Activated CD8-positive, alpha-beta T cell treated with anti-CD3 and anti-CD28 coated beads, Interleukin-2, amount 10 ng/mL, durations not matched to agents 7 days and 5 days (primary cell): ENCODE results near the gene PLEKHG3. TPM values are rescaled to one million over a fixed set of nuclear protein-coding genes. Genes with fewer than 3 reads are reported as not detected.
"Not testable (repeated sequence)": the region's sequence is repeated elsewhere in the genome, so short reads cannot be mapped to it uniquely, and the experiment has no call there.

Experiments
- ATAC-seq: fragments of 150-1000 bp; cut with Tn5 transposase; one replicate; pipeline ENCODE4 v1.10.0; 2021; ENCODE audit warnings: moderate library complexity
- CTCF ChIA-PET: fragments of 350-600 bp; sonication (Branson Sonifier 250); formaldehyde crosslinking; loops from one replicate; lab custom pipeline; 2021; ENCODE audit warnings: antibody characterized with exemption; lab: Charles Lee
- POLR2A ChIA-PET: fragments of 350-600 bp; sonication (Branson Sonifier 250); formaldehyde crosslinking; loops from one replicate; lab custom pipeline; 2021; ENCODE audit warnings: antibody characterized with exemption; lab: Charles Lee
- DNase-seq: peaks from one replicate; pipeline ENCODE4 v3.0.0-alpha.2; 2020
- H3K27ac Mint-ChIP-seq: one replicate; pipeline ENCODE4 v1.8.0; 2021; ENCODE audit warnings: mild to moderate bottlenecking, mixed read lengths
- H3K27me3 Mint-ChIP-seq: one replicate; pipeline ENCODE4 v1.8.0; 2021; ENCODE audit warnings: low read depth, mixed read lengths
- H3K36me3 Mint-ChIP-seq: one replicate; pipeline ENCODE4 v1.8.0; 2021; ENCODE audit warnings: low read depth, mixed read lengths
- H3K4me1 Mint-ChIP-seq: one replicate; pipeline ENCODE4 v1.8.0; 2021; ENCODE audit warnings: low read depth, mixed read lengths
- H3K4me3 Mint-ChIP-seq: one replicate; pipeline ENCODE4 v1.8.0; 2021; ENCODE audit warnings: mild to moderate bottlenecking, mixed read lengths
- H3K9me3 Mint-ChIP-seq: one replicate; pipeline ENCODE4 v1.8.0; 2022; ENCODE audit warnings: mixed read lengths; ENCODE audit not compliant: insufficient read depth
- total RNA-seq, 2 experiments: library from RNA; stranded (reverse); gene quantifications; one replicate each; pipeline ENCODE4 v1.2.3, GENCODE V29; 2021

PLEKHG3 gene
- total RNA-seq, 2 experiments from 2014 or later, result 7.3 to 7.8 TPM

- Mint-ChIP-seq H3K27me3 (peaks cover 27% of the 10 kb centered on the region), H3K9me3 (no peaks in the 10 kb centered on the region), H3K4me3 (no peak overlapping the region), H3K4me1 (peaks cover 19% of the 10 kb centered on the region), H3K36me3 (no peaks in the 10 kb centered on the region), H3K27ac (no peak overlapping the region)
- DNase-seq (no peak), ATAC-seq (no peak)
- CTCF ChIA-PET, result interaction anchor here (1.4 kb wide), 1 partner anchor 72 kb away, joined by 4 read pairs; no protein-coding TSS in a partner anchor
- POLR2A ChIA-PET, result no interaction called here
These were observed 14.9 kb upstream of the PLEKHG3 start for GRCh38 chr14:64689289-64689688.

- H3K27ac Mint-ChIP-seq, CTCF ChIA-PET, H3K9me3 Mint-ChIP-seq, H3K36me3 Mint-ChIP-seq, H3K4me3 Mint-ChIP-seq, ATAC-seq, DNase-seq, POLR2A ChIA-PET: not testable (repeated sequence)
- peaks cover 36% of the 10 kb centered on the region for H3K27me3 Mint-ChIP-seq
- H3K4me1 Mint-ChIP-seq, result peaks cover 19% of the 10 kb centered on the region
These were observed 13.6 kb upstream of the PLEKHG3 start for GRCh38 chr14:64690607-64691006.

DNA sequence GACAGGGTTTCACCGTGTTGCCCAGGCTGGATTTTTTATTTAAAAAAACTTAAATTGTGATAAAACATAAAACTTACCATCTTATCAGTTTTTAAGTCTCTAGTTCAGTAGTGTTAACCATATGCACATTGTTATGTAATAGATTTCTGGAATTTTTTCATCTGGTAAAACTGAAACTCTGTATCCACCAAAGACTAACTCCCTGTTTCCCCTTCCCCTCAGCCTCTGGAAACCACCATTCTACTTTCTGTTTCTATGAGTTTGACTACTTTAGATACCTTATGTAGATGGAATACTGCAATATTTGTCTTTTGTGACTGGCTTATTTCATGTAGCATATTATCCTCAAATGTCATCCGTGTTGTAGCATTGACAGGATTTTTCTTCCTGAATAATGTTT lies 12.8 kb upstream of the PLEKHG3 start:
- Mint-ChIP-seq H3K27me3 (peaks cover 37% of the 10 kb centered on the region), H3K4me3 (no peak overlapping the region), H3K4me1 (peaks cover 19% of the 10 kb centered on the region), H3K27ac (no peak overlapping the region), H3K36me3 (no peaks in the 10 kb centered on the region), H3K9me3 (no peaks in the 10 kb centered on the region)
- ChIA-PET CTCF (no interaction called here), POLR2A (no interaction called here)
- ATAC-seq (no peak), DNase-seq (no peak)

- Mint-ChIP-seq H3K4me1 (peaks cover 22% of the 10 kb centered on the region), H3K36me3 (no peaks in the 10 kb centered on the region), H3K27me3 (peaks cover 41% of the 10 kb centered on the region), H3K4me3 (no peak overlapping the region), H3K27ac (no peak overlapping the region), H3K9me3 (no peaks in the 10 kb centered on the region)
- ATAC-seq (no peak), DNase-seq (no peak)
- POLR2A ChIA-PET, result no interaction called here
- CTCF ChIA-PET, result no interaction called here
These were observed 11.8 kb upstream of the PLEKHG3 start for GRCh38 chr14:64692189-64692985.

- ChIA-PET POLR2A (interaction anchor here (0.6 kb wide), 1 partner anchor 78 kb away, joined by 3 read pairs; no protein-coding TSS in a partner anchor), CTCF (no interaction called here)
- Mint-ChIP-seq H3K9me3 (no peaks in the 10 kb centered on the region), H3K36me3 (no peaks in the 10 kb centered on the region), H3K4me3 (no peak overlapping the region), H3K27ac (no peak overlapping the region), H3K4me1 (peaks cover 19% of the 10 kb centered on the region), H3K27me3 (peaks cover 46% of the 10 kb centered on the region)
- no peak for ATAC-seq
- DNase-seq, result no peak
These were observed 11.0 kb upstream of the PLEKHG3 start for GRCh38 chr14:64692986-64693809.

DNA sequence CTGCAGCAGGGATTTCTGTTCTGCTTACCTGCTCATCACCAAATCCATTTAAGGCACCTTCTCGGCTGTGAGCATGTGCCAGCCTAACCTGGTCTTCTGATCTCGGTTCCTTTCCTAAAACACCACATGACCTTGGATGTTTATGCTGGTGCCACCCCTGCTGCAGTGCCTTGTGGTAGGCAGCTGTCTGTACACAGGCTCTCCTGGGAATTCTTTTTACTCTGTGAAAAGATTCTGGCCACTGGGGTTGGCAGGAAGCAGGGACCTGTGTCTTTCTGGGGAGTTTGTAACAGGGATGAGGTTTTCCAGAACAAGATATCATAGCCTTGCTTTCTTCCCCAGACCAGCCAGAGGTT lies 10.4 kb upstream of the PLEKHG3 start:
- ATAC-seq (no peak), DNase-seq (no peak)
- no peak overlapping the region for H3K4me3 Mint-ChIP-seq
- H3K9me3 Mint-ChIP-seq, result no peaks in the 10 kb centered on the region
- CTCF ChIA-PET, result no interaction called here
- no peaks in the 10 kb centered on the region for H3K36me3 Mint-ChIP-seq
- peaks cover 47% of the 10 kb centered on the region for H3K27me3 Mint-ChIP-seq
- H3K4me1 Mint-ChIP-seq, result peaks cover 17% of the 10 kb centered on the region
- no peak overlapping the region for H3K27ac Mint-ChIP-seq
- POLR2A ChIA-PET, result interaction anchor here (0.6 kb wide), 1 partner anchor 78 kb away, joined by 3 read pairs; no protein-coding TSS in a partner anchor

DNA sequence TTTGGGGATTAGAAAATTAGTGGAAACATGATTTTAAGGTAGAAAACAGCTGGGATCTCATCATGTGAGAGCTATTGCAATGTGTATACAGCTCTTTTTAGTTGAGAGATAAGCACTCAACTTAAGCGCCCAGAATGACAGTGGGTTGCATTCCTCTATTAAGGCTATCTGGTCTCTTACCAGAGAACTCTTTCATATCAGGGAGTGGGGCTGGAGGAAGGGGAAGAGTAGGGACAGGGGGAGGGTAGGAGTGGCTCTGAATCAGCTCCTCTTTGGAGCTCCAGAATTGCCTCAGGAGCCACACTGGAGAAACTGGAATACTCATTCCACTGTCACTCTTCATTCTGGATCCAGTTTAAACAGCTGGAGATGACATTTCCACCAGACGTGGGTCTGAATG lies 9.2 kb upstream of the PLEKHG3 start:
- POLR2A ChIA-PET, result no interaction called here
- no peaks in the 10 kb centered on the region for H3K36me3 Mint-ChIP-seq
- no peaks in the 10 kb centered on the region for H3K9me3 Mint-ChIP-seq
- ATAC-seq (no peak), DNase-seq (no peak)
- H3K27ac Mint-ChIP-seq, result no peak overlapping the region
- H3K27me3 Mint-ChIP-seq, result peaks cover 52% of the 10 kb centered on the region
- peaks cover 15% of the 10 kb centered on the region for H3K4me1 Mint-ChIP-seq
- no peak overlapping the region for H3K4me3 Mint-ChIP-seq
- CTCF ChIA-PET, result interaction anchor here (1.6 kb wide), 1 partner anchor 67 kb away, joined by 4 read pairs; no protein-coding TSS in a partner anchor

DNA sequence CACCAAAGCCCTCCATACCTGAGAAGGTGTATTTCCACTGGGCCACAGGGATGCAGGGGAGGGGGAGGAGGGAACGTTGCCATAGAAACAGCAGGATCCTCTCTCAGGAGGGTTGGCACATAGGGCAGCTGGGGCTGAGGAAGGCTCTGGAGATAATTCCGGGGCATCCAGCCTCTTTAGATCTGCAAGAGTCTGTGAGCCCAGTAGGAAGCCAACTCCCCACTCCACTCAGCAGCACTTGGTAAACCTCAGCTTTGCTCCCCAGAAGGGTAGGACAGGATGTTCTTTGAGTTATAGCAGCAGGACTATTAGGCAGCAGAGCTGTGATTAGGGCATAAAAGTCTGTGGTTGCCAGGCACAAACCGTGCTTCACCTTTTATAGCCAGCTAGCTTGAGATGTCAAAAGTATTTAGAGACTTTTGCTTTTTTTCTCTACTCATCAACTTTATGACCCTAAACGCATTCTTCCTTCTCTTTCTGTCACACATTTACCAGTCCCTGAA lies 7.8 kb upstream of the PLEKHG3 start:
- no peaks in the 10 kb centered on the region for H3K9me3 Mint-ChIP-seq
- H3K4me3 Mint-ChIP-seq, result no peak overlapping the region
- no peak overlapping the region for H3K27ac Mint-ChIP-seq
- no peaks in the 10 kb centered on the region for H3K36me3 Mint-ChIP-seq
- no peak for ATAC-seq
- DNase-seq, result no peak
- ChIA-PET POLR2A (no interaction called here), CTCF (interaction anchor here (0.7 to 1.0 kb wide), 2 partner anchors 11 to 24 kb away, joined by 3 read pairs; no protein-coding TSS in a partner anchor)
- H3K27me3 Mint-ChIP-seq, result peaks cover 60% of the 10 kb centered on the region
- peaks cover 15% of the 10 kb centered on the region for H3K4me1 Mint-ChIP-seq

DNA sequence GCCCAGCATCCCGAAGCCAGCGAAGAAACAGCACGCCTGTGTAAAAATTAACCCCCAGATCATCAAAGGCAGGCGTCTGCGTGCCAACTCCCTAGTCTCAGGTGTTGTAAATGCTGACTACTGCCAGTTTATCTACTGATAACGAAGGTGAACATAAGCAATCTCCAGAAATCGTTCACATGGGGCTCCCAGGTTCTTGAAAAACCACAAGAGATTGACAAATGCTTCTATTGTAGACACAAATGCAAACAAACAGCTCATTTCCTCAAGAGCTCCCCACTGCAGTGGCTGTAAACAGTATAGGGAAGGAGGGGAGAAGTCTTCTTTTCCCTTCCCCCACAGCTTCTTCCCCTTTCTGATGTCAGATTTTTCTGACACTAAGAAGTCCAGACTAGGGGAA lies 5.3 kb upstream of the PLEKHG3 start:
- ChIA-PET CTCF (interaction anchor here (1.0 to 3.0 kb wide), 3 partner anchors 25 to 63 kb away, joined by 3 to 7 read pairs (median 3); no protein-coding TSS in a partner anchor), POLR2A (no interaction called here)
- ATAC-seq, result no peak
- peaks cover 76% of the 10 kb centered on the region for H3K27me3 Mint-ChIP-seq
- no peak overlapping the region for H3K27ac Mint-ChIP-seq
- DNase-seq, result no peak
- no peaks in the 10 kb centered on the region for H3K9me3 Mint-ChIP-seq
- peaks cover 27% of the 10 kb centered on the region for H3K4me1 Mint-ChIP-seq
- H3K36me3 Mint-ChIP-seq, result no peaks in the 10 kb centered on the region
- H3K4me3 Mint-ChIP-seq, result no peak overlapping the region

DNA sequence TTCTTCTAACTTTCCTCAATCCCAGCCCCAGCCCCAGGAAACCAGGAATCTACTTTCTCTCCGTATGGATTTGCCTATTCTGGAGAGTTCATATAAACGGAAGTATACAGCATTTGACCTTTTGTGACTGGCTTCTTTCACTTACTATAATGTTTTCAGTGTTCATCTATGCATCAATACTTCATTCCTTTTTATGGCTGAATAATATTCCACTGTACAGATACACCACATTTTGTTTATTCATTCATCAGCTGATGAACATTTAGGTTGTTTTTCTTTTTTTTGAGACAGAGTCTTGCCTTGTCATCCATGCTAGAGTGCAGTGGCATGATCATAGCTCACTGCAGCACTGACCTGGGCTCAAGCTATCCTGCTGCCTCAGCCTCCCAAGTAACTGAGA lies 3.9 kb upstream of the PLEKHG3 start:
- Mint-ChIP-seq H3K27ac (no peak overlapping the region), H3K36me3 (no peaks in the 10 kb centered on the region), H3K4me1 (peaks cover 33% of the 10 kb centered on the region), H3K4me3 (no peak overlapping the region), H3K27me3 (peaks cover 68% of the 10 kb centered on the region), H3K9me3 (no peaks in the 10 kb centered on the region)
- ATAC-seq (no peak), DNase-seq (no peak)
- ChIA-PET CTCF (interaction anchor here (3.0 kb wide), 1 partner anchor 64 kb away, joined by 7 read pairs; no protein-coding TSS in a partner anchor), POLR2A (no interaction called here)

GRCh38 chr14:64700894-64701293 lies 3.3 kb upstream of the PLEKHG3 start:
- Mint-ChIP-seq H3K27ac (no peak overlapping the region), H3K36me3 (peaks cover 2% of the 10 kb centered on the region), H3K27me3 (peaks cover 72% of the 10 kb centered on the region), H3K4me3 (no peak overlapping the region), H3K9me3 (no peaks in the 10 kb centered on the region), H3K4me1 (peaks cover 39% of the 10 kb centered on the region)
- DNase-seq, result no peak
- POLR2A ChIA-PET, result no interaction called here
- ATAC-seq, result no peak
- CTCF ChIA-PET, result interaction anchor here (3.0 kb wide), 1 partner anchor 64 kb away, joined by 7 read pairs; no protein-coding TSS in a partner anchor
